ENCODE data around the gene TSPAN6. TPM values are rescaled to one million over a fixed set of nuclear protein-coding genes. Genes with fewer than 3 reads are reported as not detected.

TSPAN6 gene
- total and polyA plus RNA-seq, 4 donors, result 11.7 to 56.2 (median 16.3) TPM

- Histone ChIP-seq H3K36me3 (ENCODE audit: control insufficient read depth in 4 of 4, insufficient read depth in 4 of 4, low read length in 4 of 4) (peaks cover 0 to 5% (median 0%) of the 10 kb centered on the region in 4 donors), H3K27ac (ENCODE audit: low read depth in 1 of 2, low read length in 1 of 2) (no peak overlapping the region), H3K4me3 (no peak overlapping the region), H3K27me3 (ENCODE audit: control insufficient read depth in 3 of 3, insufficient read depth in 3 of 3, low read length in 2 of 3) (peaks cover 6 to 32% (median 18%) of the 10 kb centered on the region in 3 donors), H3K4me1 (ENCODE audit: control insufficient read depth in 5 of 5, insufficient read depth in 5 of 5, low read length in 5 of 5) (peaks cover 0 to 4% (median 0%) of the 10 kb centered on the region in 5 donors), H3K9ac (ENCODE audit: insufficient read depth in 1 of 2, low read length in 2 of 2) (no peak overlapping the region), H3K9me3 (ENCODE audit: control insufficient read depth in 4 of 4, insufficient read depth in 3 of 4, low read length in 3 of 4) (peaks cover 0 to 2% (median 0%) of the 10 kb centered on the region in 4 donors)
- DNase-seq, result no peak
- 51 to 65% methylated on average over 2 of the region's 2 CpGs for WGBS, 2 donors
- no peak for ATAC-seq (ENCODE audit: insufficient read depth, low FRiP score)
- no peak for TF ChIP-seq CTCF (IDR thresholded peaks at IDR 0.05; ENCODE audit: control extremely low read depth, extremely low read depth)
Observed at GRCh38 chrX:100674705-100675104, 38.1 kb upstream of the TSPAN6 start.

- H3K27ac ChIP-seq (ENCODE audit: low read depth in 1 of 2, low read length in 1 of 2), result no peak overlapping the region
- WGBS, 2 donors, result 53 to 85% methylated on average over 3 of the region's 3 CpGs
- H3K9me3 ChIP-seq (ENCODE audit: control insufficient read depth in 4 of 4, insufficient read depth in 3 of 4, low read length in 3 of 4), result peaks cover 0 to 2% (median 0%) of the 10 kb centered on the region in 4 donors
- no peak for TF ChIP-seq CTCF (IDR thresholded peaks at IDR 0.05; ENCODE audit: control extremely low read depth, extremely low read depth)
- peaks cover 6 to 27% (median 12%) of the 10 kb centered on the region in 3 donors for H3K27me3 ChIP-seq (ENCODE audit: control insufficient read depth in 3 of 3, insufficient read depth in 3 of 3, low read length in 2 of 3)
- H3K4me3 ChIP-seq, result no peak overlapping the region
- peaks cover 0 to 4% (median 0%) of the 10 kb centered on the region in 5 donors for H3K4me1 ChIP-seq (ENCODE audit: control insufficient read depth in 5 of 5, insufficient read depth in 5 of 5, low read length in 5 of 5)
- ATAC-seq (ENCODE audit: insufficient read depth, low FRiP score) (no peak), DNase-seq (no peak)
- no peak overlapping the region for H3K9ac ChIP-seq (ENCODE audit: insufficient read depth in 1 of 2, low read length in 2 of 2)
- peaks cover 0 to 5% (median 0%) of the 10 kb centered on the region in 4 donors for H3K36me3 ChIP-seq (ENCODE audit: control insufficient read depth in 4 of 4, insufficient read depth in 4 of 4, low read length in 4 of 4)
Observed at GRCh38 chrX:100673397-100673953, 36.9 kb upstream of the TSPAN6 start.

GRCh38 chrX:100672966-100673365 is 36.4 kb upstream of the TSPAN6 start:
- peaks cover 6 to 24% (median 12%) of the 10 kb centered on the region in 3 donors for H3K27me3 ChIP-seq (ENCODE audit: control insufficient read depth in 3 of 3, insufficient read depth in 3 of 3, low read length in 2 of 3)
- no peak for TF ChIP-seq CTCF (IDR thresholded peaks at IDR 0.05; ENCODE audit: control extremely low read depth, extremely low read depth)
- H3K9me3 ChIP-seq (ENCODE audit: control insufficient read depth in 4 of 4, insufficient read depth in 3 of 4, low read length in 3 of 4), result peaks cover 0 to 2% (median 0%) of the 10 kb centered on the region in 4 donors
- H3K4me1 ChIP-seq (ENCODE audit: control insufficient read depth in 5 of 5, insufficient read depth in 5 of 5, low read length in 5 of 5), result peaks cover 0 to 4% (median 0%) of the 10 kb centered on the region in 5 donors
- no peak overlapping the region for H3K27ac ChIP-seq (ENCODE audit: low read depth in 1 of 2, low read length in 1 of 2)
- peaks cover 0 to 5% (median 0%) of the 10 kb centered on the region in 4 donors for H3K36me3 ChIP-seq (ENCODE audit: control insufficient read depth in 4 of 4, insufficient read depth in 4 of 4, low read length in 4 of 4)
- no peak for DNase-seq
- no peak for ATAC-seq (ENCODE audit: insufficient read depth, low FRiP score)
- no peak overlapping the region for H3K9ac ChIP-seq (ENCODE audit: insufficient read depth in 1 of 2, low read length in 2 of 2)
- 65 to 86% methylated on average over 3 of the region's 3 CpGs for WGBS, 2 donors
- H3K4me3 ChIP-seq, result no peak overlapping the region

Data from lung (tissue), 12 donors.